ENCODE measurements around the gene IZUMO1. TPM values are rescaled to one million over a fixed set of nuclear protein-coding genes. Genes with fewer than 3 reads are reported as not detected.
A peak's percentile ranks its signal among the peaks of the same experiment; 100 is the strongest.

The IZUMO1 gene
- total and polyA plus RNA-seq, 9 of the 15 experiments (the other 6 are each of a cell fraction or from before 2014, with no cell fraction given) = 0.14 to 2.1 (median 0.73) TPM

GRCh38 chr19:48738557-48739403 is 7.9 kb downstream of the IZUMO1 start (continued):
- no peak for TF ChIP-seq ARID3B (CRISPR knock-in tag; IDR thresholded peaks at IDR 0.05; ENCODE audit: borderline replicate concordance)
- TF ChIP-seq HDAC6 (IDR thresholded peaks at IDR 0.05; ENCODE audit: low read depth, low read length) = no peak
- TF ChIP-seq ZNF583 (CRISPR knock-in tag; IDR thresholded peaks at IDR 0.05) = no peak
- TF ChIP-seq ELF4 (CRISPR knock-in tag; IDR thresholded peaks at IDR 0.05) = peak; percentile 71; the same call in 1 of the 2 replicates
- TF ChIP-seq, protein P1, sequence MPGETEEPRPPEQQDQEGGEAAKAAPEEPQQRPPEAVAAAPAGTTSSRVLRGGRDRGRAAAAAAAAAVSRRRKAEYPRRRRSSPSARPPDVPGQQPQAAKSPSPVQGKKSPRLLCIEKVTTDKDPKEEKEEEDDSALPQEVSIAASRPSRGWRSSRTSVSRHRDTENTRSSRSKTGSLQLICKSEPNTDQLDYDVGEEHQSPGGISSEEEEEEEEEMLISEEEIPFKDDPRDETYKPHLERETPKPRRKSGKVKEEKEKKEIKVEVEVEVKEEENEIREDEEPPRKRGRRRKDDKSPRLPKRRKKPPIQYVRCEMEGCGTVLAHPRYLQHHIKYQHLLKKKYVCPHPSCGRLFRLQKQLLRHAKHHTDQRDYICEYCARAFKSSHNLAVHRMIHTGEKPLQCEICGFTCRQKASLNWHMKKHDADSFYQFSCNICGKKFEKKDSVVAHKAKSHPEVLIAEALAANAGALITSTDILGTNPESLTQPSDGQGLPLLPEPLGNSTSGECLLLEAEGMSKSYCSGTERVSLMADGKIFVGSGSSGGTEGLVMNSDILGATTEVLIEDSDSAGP (CRISPR knock-in tag; IDR thresholded peaks at IDR 0.05) = no peak
- no peak for TF ChIP-seq POU5F1 (IDR thresholded peaks at IDR 0.05; ENCODE audit: borderline replicate concordance, low read depth, low read length, partially characterized antibody)
- TF ChIP-seq XRCC4 (IDR thresholded peaks at IDR 0.05; ENCODE audit: extremely low read depth, insufficient read depth, insufficient read length) = no peak
- no peak for TF ChIP-seq SMARCA4 (IDR thresholded peaks at IDR 0.05)
- peak; percentile 93 for TF ChIP-seq SAFB (IDR thresholded peaks at IDR 0.05; ENCODE audit: borderline replicate concordance, low read depth, low read length)
- TF ChIP-seq HDGF (IDR thresholded peaks at IDR 0.05) = 0 out of 2 replicates have a peak, but pooled peaks have one; percentile 67
- TF ChIP-seq NCOA4 (IDR thresholded peaks at IDR 0.05; ENCODE audit: partially characterized antibody) = no peak
- no peak for TF ChIP-seq TBL1XR1 (IDR thresholded peaks at IDR 0.05; ENCODE audit: low read length in 2 of 2)
- no peak for TF ChIP-seq STAT5A (IDR thresholded peaks at IDR 0.05; ENCODE audit: borderline replicate concordance, low read length)
- TF ChIP-seq CC2D1A (IDR thresholded peaks at IDR 0.05) = no peak
- no peak for TF ChIP-seq SP1 (CRISPR knock-in tag; IDR thresholded peaks at IDR 0.05)
- no peak for TF ChIP-seq E2F4 (CRISPR knock-in tag; IDR thresholded peaks at IDR 0.05; ENCODE audit: low read depth)
- TF ChIP-seq RHOXF2B (CRISPR knock-in tag; conservative IDR thresholded peaks at IDR 0.05) = no peak
- TF ChIP-seq WHSC1 (IDR thresholded peaks at IDR 0.05; ENCODE audit: low read length) = no peak
- no peak for TF ChIP-seq ZNF778 (CRISPR knock-in tag; IDR thresholded peaks at IDR 0.05)
- no peak for TF ChIP-seq PTBP1 (IDR thresholded peaks at IDR 0.05; ENCODE audit: low read depth, low read length)
- no peak for TF ChIP-seq U2AF1 (optimal IDR thresholded peaks at IDR 0.05; ENCODE audit: low read depth, low read length)
- TF ChIP-seq HMG20A (CRISPR knock-in tag; conservative IDR thresholded peaks at IDR 0.05) = no peak
- TF ChIP-seq ZNF263 (CRISPR knock-in tag; IDR thresholded peaks at IDR 0.05; ENCODE audit: borderline replicate concordance) = peak; percentile 77; the same call in 1 of the 2 replicates
- peak; percentile 26 for TF ChIP-seq STAG1 (CRISPR knock-in tag; IDR thresholded peaks at IDR 0.05; ENCODE audit: borderline replicate concordance)
- no peak for TF ChIP-seq BRD4 (IDR thresholded peaks at IDR 0.05)
